Sigmoid colon (tissue), 7 donors: ENCODE data around the gene MAPK8IP3. TPM values are rescaled to one million over a fixed set of nuclear protein-coding genes. Genes with fewer than 3 reads are reported as not detected.

Experiments
- DNase-seq: peaks from one replicate; pipeline ENCODE4 v3.0.0-alpha.2; 2019
- H3K27ac ChIP-seq, 4 donors: fragments of 200-600 bp; sonication (generic); one replicate each; pipeline ENCODE4 v1.5.1; 2016 to 2019; ENCODE audit warnings: mild to moderate bottlenecking in 1 of 4
- H3K27me3 ChIP-seq, 3 donors: fragments of 200-600 bp; sonication (generic); one replicate each; pipeline ENCODE4 v1.5.1; 2019; ENCODE audit warnings: mild to moderate bottlenecking in 1 of 3
- H3K36me3 ChIP-seq, 4 donors: fragments of 200-600 bp; sonication (generic); one replicate each; pipeline ENCODE4 v1.5.1; 2016 to 2019
- H3K4me1 ChIP-seq, 4 donors: fragments of 200-600 bp; sonication (generic); one replicate each; pipeline ENCODE4 v1.5.1; 2017 to 2019
- H3K4me3 ChIP-seq, 4 donors: fragments of 200-600 bp; sonication (generic); one replicate each; pipeline ENCODE4 v1.5.1; 2017 to 2019; ENCODE audit warnings: mild to moderate bottlenecking in 2 of 4, moderate library complexity in 1 of 4
- H3K9me3 ChIP-seq, 4 donors: fragments of 200-600 bp in 3 of 4; sonication (generic) in 3 of 4; one replicate each; pipeline versions ENCODE4 v1.5.1 to v1.6.1; 2013 to 2019
- CTCF ChIP-seq, 4 experiments: fragments of 450-650 bp in 3 of 4; fragments of 200-600 bp in 1 of 4; IDR thresholded peaks; one replicate each; pipeline ENCODE4 v1.5.1; 2016 to 2019; ENCODE audit warnings: antibody characterized with exemption in 4 of 4, mild to moderate bottlenecking in 3 of 4, moderate library complexity in 2 of 4
- EP300 ChIP-seq, 4 donors: sonication (generic); formaldehyde crosslinking; IDR thresholded peaks; one replicate each; pipeline ENCODE4 v1.6.1; 2017; ENCODE audit warnings: antibody characterized with exemption in 4 of 4
- POLR2A ChIP-seq, 2 donors: fragments of 450-650 bp; IDR thresholded peaks; one replicate each; pipeline ENCODE4 v1.6.1; 2016; ENCODE audit warnings: antibody characterized with exemption in 2 of 2, mild to moderate bottlenecking in 2 of 2, moderate library complexity in 2 of 2
- POLR2AphosphoS5 ChIP-seq, 4 donors: sonication (generic); formaldehyde crosslinking; IDR thresholded peaks; one replicate each; pipeline ENCODE4 v1.6.1; 2017; ENCODE audit warnings: antibody characterized with exemption in 4 of 4
- WGBS, 2 donors: extraction: QIAGEN DNeasy Blood & Tissue Kit; methylation state at CpG; one replicate each; pipeline ENCODE4 v1.1.7; 2013; 5-methylcytosine and 5-hydroxymethylcytosine counted together
- intact Hi-C: fragments of 100-400 bp; cut with DNase I; formaldehyde crosslinking; loops from one replicate; pipeline ENCODE4 v1.15.1; 2023
- polyA plus RNA-seq, 3 donors: library from polyadenylated mRNA; stranded (reverse); fragments of 200-250 nt; gene quantifications; one replicate each; pipeline ENCODE4 v1.2.3, GENCODE V29; 2013
- total RNA-seq, 4 donors: library from RNA; depleted of rRNA; stranded (reverse); fragments of >200 nt; gene quantifications; one replicate each; pipeline ENCODE4 v1.1.0, GENCODE V29; 2016
- donor health status: healthy with polysubstance abuse.
- donor health status: Bipolar disorder and iron deficiency.
- donor health status: healthy.

Gene MAPK8IP3
- total and polyA plus RNA-seq, 7 donors, result 3.6 to 80.9 (median 22.4) TPM

- H3K4me3 ChIP-seq, result no peak overlapping the region
- intact Hi-C loops, result no loop called here
- DNase-seq, result no peak
- no peaks in the 10 kb centered on the region for H3K9me3 ChIP-seq
- H3K4me1 ChIP-seq, result no peaks in the 10 kb centered on the region
- WGBS, 2 donors, result 95 to 96% methylated on average over 29 of the region's 29 CpGs
- H3K36me3 ChIP-seq, result peaks cover 43 to 96% (median 59%) of the 10 kb centered on the region in 4 donors
- TF ChIP-seq EP300 (IDR thresholded peaks at IDR 0.05) (no peak), POLR2A (IDR thresholded peaks at IDR 0.05) (no peak), POLR2AphosphoS5 (IDR thresholded peaks at IDR 0.05) (no peak), CTCF (IDR thresholded peaks at IDR 0.05) (no peak)
- no peaks in the 10 kb centered on the region for H3K27me3 ChIP-seq
- H3K27ac ChIP-seq, result no peak overlapping the region
Observed at GRCh38 chr16:1749152-1750117, 43.4 kb downstream of the MAPK8IP3 start.

DNA sequence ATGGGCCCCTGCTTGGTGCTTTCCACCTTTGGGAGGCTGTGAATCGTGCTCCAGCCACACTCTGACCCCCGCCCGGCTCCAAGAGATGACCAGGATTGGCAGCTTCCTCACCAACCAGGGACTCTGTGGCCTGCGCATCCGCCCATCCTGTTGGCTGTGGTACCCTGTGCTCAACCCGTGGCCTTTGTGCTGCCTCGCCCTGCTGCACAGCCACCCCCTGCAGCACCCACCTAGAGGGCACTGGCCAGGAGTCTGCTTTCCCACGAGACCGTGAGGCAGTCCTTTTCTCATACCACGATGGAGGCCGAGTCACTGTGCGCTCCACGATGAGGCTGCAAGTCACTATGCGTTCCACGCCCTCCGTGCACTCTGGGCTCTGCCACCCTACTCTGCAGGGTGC is 46.0 kb downstream of the MAPK8IP3 start:
- H3K9me3 ChIP-seq, result no peaks in the 10 kb centered on the region
- intact Hi-C loops, result no loop called here
- no peak overlapping the region for H3K27ac ChIP-seq
- TF ChIP-seq EP300 (IDR thresholded peaks at IDR 0.05), result no peak
- no peak for TF ChIP-seq CTCF (IDR thresholded peaks at IDR 0.05)
- no peak for TF ChIP-seq POLR2A (IDR thresholded peaks at IDR 0.05)
- no peak for TF ChIP-seq POLR2AphosphoS5 (IDR thresholded peaks at IDR 0.05)
- no peak overlapping the region for H3K4me3 ChIP-seq
- no peaks in the 10 kb centered on the region for H3K27me3 ChIP-seq
- H3K36me3 ChIP-seq, result peaks cover 41 to 79% (median 55%) of the 10 kb centered on the region in 4 donors
- DNase-seq, result no peak
- WGBS, 2 donors, result 96% methylated on average over 16 of the region's 16 CpGs
- H3K4me1 ChIP-seq, result no peaks in the 10 kb centered on the region

GRCh38 chr16:1752853-1753252 is 46.9 kb downstream of the MAPK8IP3 start:
- no peak overlapping the region for H3K27ac ChIP-seq
- H3K4me3 ChIP-seq, result no peak overlapping the region
- no peaks in the 10 kb centered on the region for H3K4me1 ChIP-seq
- DNase-seq, result no peak
- H3K36me3 ChIP-seq, result peaks cover 35 to 79% (median 47%) of the 10 kb centered on the region in 4 donors
- WGBS, 2 donors, result 96 to 97% methylated on average over 14 of the region's 14 CpGs
- intact Hi-C loops, result no loop called here
- H3K9me3 ChIP-seq, result no peaks in the 10 kb centered on the region
- no peaks in the 10 kb centered on the region for H3K27me3 ChIP-seq
- TF ChIP-seq POLR2A (IDR thresholded peaks at IDR 0.05), result no peak
- no peak for TF ChIP-seq EP300 (IDR thresholded peaks at IDR 0.05)
- TF ChIP-seq POLR2AphosphoS5 (IDR thresholded peaks at IDR 0.05), result no peak
- TF ChIP-seq CTCF (IDR thresholded peaks at IDR 0.05), result no peak

- Histone ChIP-seq H3K27ac (no peak overlapping the region), H3K9me3 (no peaks in the 10 kb centered on the region), H3K4me1 (no peaks in the 10 kb centered on the region), H3K27me3 (no peaks in the 10 kb centered on the region), H3K4me3 (no peak overlapping the region), H3K36me3 (peaks cover 24 to 75% (median 40%) of the 10 kb centered on the region in 4 donors)
- TF ChIP-seq CTCF (IDR thresholded peaks at IDR 0.05) (no peak), POLR2AphosphoS5 (IDR thresholded peaks at IDR 0.05) (no peak)
- DNase-seq, result no peak
- intact Hi-C loops, result no loop called here
- 95 to 96% methylated on average over 12 of the region's 12 CpGs for WGBS, 2 donors
Observed at GRCh38 chr16:1754204-1754603, 48.2 kb downstream of the MAPK8IP3 start.
